SU-DHL-6 (cell line): ENCODE measurements around the gene DERL3.

ENCODE experiments used
- H2AFZ ChIP-seq: fragments of 200-600 bp; sonication (generic); 2 replicates; pipeline ENCODE4 v1.6.1; 2014; ENCODE audit warnings: low read depth, mild to moderate bottlenecking, moderate library complexity, mixed read lengths, antibody characterized with exemption, low read length; ENCODE audit not compliant: severe bottlenecking
- H3F3A ChIP-seq: fragments of 200-600 bp; shearing (Covaris generic); 2 replicates; pipeline ENCODE4 v1.6.0; 2016; ENCODE audit warnings: antibody characterized with exemption, mild to moderate bottlenecking; ENCODE audit not compliant: insufficient read depth
- H3K27ac ChIP-seq: fragments of 200-600 bp; sonication (generic); 2 replicates; pipeline ENCODE4 v1.5.1; 2016; ENCODE audit warnings: low read depth, mild to moderate bottlenecking, low read length, moderate library complexity, mixed read lengths
- H3K27me3 ChIP-seq: fragments of 200-600 bp; sonication (generic), shearing (Covaris generic); 2 replicates; pipeline ENCODE4 v1.6.0; 2014; ENCODE audit warnings: mild to moderate bottlenecking, low read length
- H3K36me3 ChIP-seq: fragments of 200-600 bp; sonication (generic); 2 replicates; pipeline ENCODE4 v1.6.1; 2014; ENCODE audit warnings: mild to moderate bottlenecking, low read length, mixed read lengths
- H3K4me2 ChIP-seq: fragments of 300-600, 200-600 bp; shearing (Covaris generic), sonication (generic); 2 replicates; pipeline ENCODE4 v1.6.0; 2014; ENCODE audit warnings: low read length, low read depth, mild to moderate bottlenecking; ENCODE audit not compliant: poor library complexity, severe bottlenecking
- H3K4me3 ChIP-seq: fragments of 200-600 bp; sonication (generic); 2 replicates; pipeline ENCODE4 v1.5.1; 2014; ENCODE audit warnings: antibody characterized with exemption, low read length, mild to moderate bottlenecking, mixed read lengths; ENCODE audit not compliant: insufficient read depth, poor library complexity, severe bottlenecking
- H3K79me2 ChIP-seq: fragments of 200-600 bp; sonication (generic); 2 replicates; pipeline ENCODE4 v1.6.1; 2014; ENCODE audit warnings: mild to moderate bottlenecking, low read length, moderate library complexity; ENCODE audit not compliant: insufficient read depth
- H3K9ac ChIP-seq: fragments of 200-600 bp; sonication (generic); 2 replicates; pipeline ENCODE4 v1.7.0; 2014; ENCODE audit warnings: mild to moderate bottlenecking, low read length
- H3K9me2 ChIP-seq: fragments of 200-600 bp; sonication (generic); replicated peaks from 2 replicates; pipeline ENCODE4 v1.6.1; 2014; ENCODE audit warnings: low read length; ENCODE audit not compliant: insufficient read depth
- H3K9me3 ChIP-seq: fragments of 200-600 bp; sonication (generic); 2 replicates; pipeline ENCODE4 v1.6.1; 2014; ENCODE audit warnings: low read length, mixed read lengths; ENCODE audit not compliant: insufficient read depth
- H4K20me1 ChIP-seq: fragments of 200-600 bp; sonication (generic); 2 replicates; pipeline ENCODE4 v1.6.1; 2014; ENCODE audit warnings: low read depth, mild to moderate bottlenecking, antibody characterized with exemption, low read length, moderate library complexity, mixed read lengths
- EZH2phosphoT487 ChIP-seq: fragments of 200-600 bp; sonication (generic), shearing (Covaris generic); conservative IDR thresholded peaks from 2 replicates; pipeline ENCODE4 v1.6.1; 2018; ENCODE audit warnings: mild to moderate bottlenecking, antibody characterized with exemption, low read length, moderate library complexity, mixed read lengths
- TF ChIP-seq, protein P1 (sequence below): fragments of 200-600 bp; sonication (generic); IDR thresholded peaks from one replicate; pipeline ENCODE4 v1.5.1; 2017; ENCODE audit warnings: antibody characterized with exemption, mild to moderate bottlenecking, low read length, moderate library complexity; ENCODE audit not compliant: insufficient read depth, poor library complexity, severe bottlenecking

DERL3 gene

DNA sequence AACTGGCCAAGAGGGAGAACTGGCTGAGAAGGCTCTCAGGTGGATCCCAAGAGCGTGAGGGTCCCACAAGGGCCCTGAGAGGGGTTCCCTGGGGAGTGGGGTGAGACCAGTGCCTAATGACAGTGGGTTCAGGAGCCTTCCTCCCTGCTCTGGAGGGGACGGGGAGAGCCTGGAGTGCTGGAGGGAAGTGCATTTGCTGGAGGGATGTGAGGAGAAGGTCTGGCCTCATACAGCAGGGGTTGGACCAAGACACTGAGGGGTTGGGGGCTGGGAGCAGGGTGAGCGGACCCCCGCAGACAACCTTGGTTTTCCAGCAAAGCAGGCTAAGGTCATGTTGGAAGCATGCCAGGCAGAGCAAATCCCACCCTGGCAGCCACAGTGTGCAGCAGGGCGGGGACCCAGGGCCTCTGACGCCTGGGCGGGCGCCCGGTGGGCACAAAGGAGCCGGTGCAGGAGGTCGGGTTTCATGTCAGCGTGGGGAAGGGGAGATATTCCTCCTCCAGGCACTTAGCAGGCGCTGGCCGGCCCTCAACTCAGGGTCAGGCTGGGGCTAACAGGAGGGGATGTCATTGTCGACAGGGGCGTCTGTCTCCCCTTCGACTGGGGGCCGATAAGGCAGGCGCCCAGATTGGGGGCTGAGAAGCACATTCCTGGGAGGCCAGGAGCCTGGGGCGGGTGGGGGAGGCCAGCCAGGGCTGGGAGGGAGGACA, 3.1 kb upstream of the DERL3 start:
- H3K9me3 ChIP-seq = no peaks in the 10 kb centered on the region
- TF ChIP-seq EZH2phosphoT487 = no peak
- TF ChIP-seq, protein P1, sequence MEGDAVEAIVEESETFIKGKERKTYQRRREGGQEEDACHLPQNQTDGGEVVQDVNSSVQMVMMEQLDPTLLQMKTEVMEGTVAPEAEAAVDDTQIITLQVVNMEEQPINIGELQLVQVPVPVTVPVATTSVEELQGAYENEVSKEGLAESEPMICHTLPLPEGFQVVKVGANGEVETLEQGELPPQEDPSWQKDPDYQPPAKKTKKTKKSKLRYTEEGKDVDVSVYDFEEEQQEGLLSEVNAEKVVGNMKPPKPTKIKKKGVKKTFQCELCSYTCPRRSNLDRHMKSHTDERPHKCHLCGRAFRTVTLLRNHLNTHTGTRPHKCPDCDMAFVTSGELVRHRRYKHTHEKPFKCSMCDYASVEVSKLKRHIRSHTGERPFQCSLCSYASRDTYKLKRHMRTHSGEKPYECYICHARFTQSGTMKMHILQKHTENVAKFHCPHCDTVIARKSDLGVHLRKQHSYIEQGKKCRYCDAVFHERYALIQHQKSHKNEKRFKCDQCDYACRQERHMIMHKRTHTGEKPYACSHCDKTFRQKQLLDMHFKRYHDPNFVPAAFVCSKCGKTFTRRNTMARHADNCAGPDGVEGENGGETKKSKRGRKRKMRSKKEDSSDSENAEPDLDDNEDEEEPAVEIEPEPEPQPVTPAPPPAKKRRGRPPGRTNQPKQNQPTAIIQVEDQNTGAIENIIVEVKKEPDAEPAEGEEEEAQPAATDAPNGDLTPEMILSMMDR = no peak
- H3K9ac ChIP-seq = no peak overlapping the region
- H3K27me3 ChIP-seq = no peaks in the 10 kb centered on the region
- no peak overlapping the region for H3K4me3 ChIP-seq
- H3K27ac ChIP-seq = no peak overlapping the region
- no peaks in the 10 kb centered on the region for H3K9me2 ChIP-seq
- no peak overlapping the region for H2AFZ ChIP-seq
- H3K36me3 ChIP-seq = no peaks in the 10 kb centered on the region
- H3F3A ChIP-seq = peaks cover 15% of the 10 kb centered on the region; the same call in 1 of the 2 replicates
- no peaks in the 10 kb centered on the region for H4K20me1 ChIP-seq
- no peak overlapping the region for H3K4me2 ChIP-seq
- H3K79me2 ChIP-seq = no peaks in the 10 kb centered on the region

DNA sequence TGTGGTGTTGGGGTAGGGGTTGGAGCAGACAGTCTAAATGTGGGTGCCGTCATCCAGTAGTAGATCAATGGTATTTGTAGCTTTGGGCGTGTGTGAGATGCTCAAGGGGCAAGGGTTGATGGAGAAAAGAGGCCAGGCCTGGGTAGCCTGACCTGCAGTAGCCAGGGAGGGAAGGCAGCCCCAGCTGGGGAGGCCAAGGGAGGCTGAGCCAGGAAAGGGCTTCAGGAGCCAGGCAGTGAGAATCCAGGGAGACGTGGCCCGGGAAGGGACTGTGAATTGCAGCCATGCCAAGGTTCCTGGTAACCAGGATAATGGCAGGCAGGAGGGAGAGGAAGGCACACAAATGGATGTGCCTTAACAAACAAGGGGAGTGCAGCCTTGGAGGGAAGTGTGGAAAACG, 2.5 kb upstream of the DERL3 start:
- Histone ChIP-seq H2AFZ (no peak overlapping the region), H3K36me3 (no peaks in the 10 kb centered on the region), H3K9me3 (no peaks in the 10 kb centered on the region), H3K9me2 (no peaks in the 10 kb centered on the region), H3K4me2 (no peak overlapping the region), H3K27ac (no peak overlapping the region), H3K9ac (no peak overlapping the region), H3K79me2 (no peaks in the 10 kb centered on the region), H3K27me3 (no peaks in the 10 kb centered on the region), H3K4me3 (no peak overlapping the region), H4K20me1 (no peaks in the 10 kb centered on the region), H3F3A (peaks cover 20% of the 10 kb centered on the region; the same call in 1 of the 2 replicates)
- TF ChIP-seq, protein P1 = no peak

DNA sequence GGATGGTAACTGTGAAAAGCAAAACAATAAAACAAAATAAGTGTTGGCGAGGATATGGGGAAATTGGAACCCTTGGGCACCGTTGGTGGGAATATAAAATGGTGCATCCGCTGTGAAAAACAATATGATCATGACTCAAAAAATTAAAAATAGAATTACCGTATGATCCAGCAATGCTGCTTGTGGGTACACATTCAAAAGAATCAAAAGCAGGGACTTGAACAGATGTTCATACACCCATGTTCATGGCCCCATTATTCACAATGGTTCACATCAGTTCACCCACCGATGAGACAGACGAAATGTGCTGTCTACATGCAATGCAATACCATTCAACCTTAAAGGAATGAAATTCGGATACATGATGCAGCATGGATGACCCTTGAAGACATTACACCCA, 1.2 kb upstream of the DERL3 start:
- H3K4me2 ChIP-seq = no peak overlapping the region
- no peaks in the 10 kb centered on the region for H4K20me1 ChIP-seq
- no peaks in the 10 kb centered on the region for H3K27me3 ChIP-seq

More for the DNA sequence above, 1.2 kb upstream of the DERL3 start:
- Histone ChIP-seq H3K9me3 (no peaks in the 10 kb centered on the region), H3K9ac (no peak overlapping the region), H3K79me2 (no peaks in the 10 kb centered on the region), H3F3A (peaks cover 26% of the 10 kb centered on the region; the same call in 1 of the 2 replicates), H3K36me3 (no peaks in the 10 kb centered on the region), H3K4me3 (no peak overlapping the region), H3K9me2 (no peaks in the 10 kb centered on the region), H2AFZ (no peak overlapping the region), H3K27ac (no peak overlapping the region)
- TF ChIP-seq EZH2phosphoT487 = no peak
- TF ChIP-seq, protein P1 = no peak
